ENCODE results near the gene ATP10B. TPM values are rescaled to one million over a fixed set of nuclear protein-coding genes. Genes with fewer than 3 reads are reported as not detected.

Gene ATP10B
- total and polyA plus RNA-seq, 12 donors: 0.03 to 0.35 (median 0.13) TPM; not detected in 4

DNA sequence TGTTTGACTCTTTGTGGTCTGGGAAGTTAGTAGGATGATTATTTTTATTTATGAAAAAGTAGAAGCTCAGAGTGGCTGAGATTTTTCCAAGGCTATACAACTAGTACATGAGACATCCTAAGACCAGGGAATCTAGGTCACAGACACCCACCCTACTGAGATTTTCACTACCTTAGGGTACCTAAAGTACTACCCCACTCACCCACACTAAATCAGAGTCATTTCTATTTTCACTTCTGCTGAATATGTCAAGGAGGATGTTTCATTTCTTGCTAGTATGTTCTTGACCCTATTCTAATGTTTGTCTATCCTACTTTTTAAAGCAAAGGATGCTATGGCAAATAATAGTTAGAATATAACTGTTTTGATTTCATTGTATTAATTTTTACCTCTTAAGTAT lies 206.0 kb downstream of the ATP10B start:
- Histone ChIP-seq H3K27ac (no peak overlapping the region), H3K4me3 (no peak overlapping the region), H3K4me1 (replicated peaks in 1 of 2) (no peaks in the 10 kb centered on the region), H3K9me3 (replicated peaks in 1 of 3) (no peaks in the 10 kb centered on the region), H3K36me3 (replicated peaks in 1 of 2) (no peaks in the 10 kb centered on the region), H3K27me3 (no peaks in the 10 kb centered on the region)
- intact Hi-C loops (cut with DNase I): no loop called here
- TF ChIP-seq, protein P1, sequence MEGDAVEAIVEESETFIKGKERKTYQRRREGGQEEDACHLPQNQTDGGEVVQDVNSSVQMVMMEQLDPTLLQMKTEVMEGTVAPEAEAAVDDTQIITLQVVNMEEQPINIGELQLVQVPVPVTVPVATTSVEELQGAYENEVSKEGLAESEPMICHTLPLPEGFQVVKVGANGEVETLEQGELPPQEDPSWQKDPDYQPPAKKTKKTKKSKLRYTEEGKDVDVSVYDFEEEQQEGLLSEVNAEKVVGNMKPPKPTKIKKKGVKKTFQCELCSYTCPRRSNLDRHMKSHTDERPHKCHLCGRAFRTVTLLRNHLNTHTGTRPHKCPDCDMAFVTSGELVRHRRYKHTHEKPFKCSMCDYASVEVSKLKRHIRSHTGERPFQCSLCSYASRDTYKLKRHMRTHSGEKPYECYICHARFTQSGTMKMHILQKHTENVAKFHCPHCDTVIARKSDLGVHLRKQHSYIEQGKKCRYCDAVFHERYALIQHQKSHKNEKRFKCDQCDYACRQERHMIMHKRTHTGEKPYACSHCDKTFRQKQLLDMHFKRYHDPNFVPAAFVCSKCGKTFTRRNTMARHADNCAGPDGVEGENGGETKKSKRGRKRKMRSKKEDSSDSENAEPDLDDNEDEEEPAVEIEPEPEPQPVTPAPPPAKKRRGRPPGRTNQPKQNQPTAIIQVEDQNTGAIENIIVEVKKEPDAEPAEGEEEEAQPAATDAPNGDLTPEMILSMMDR (IDR thresholded peaks at IDR 0.05): no peak
- TF ChIP-seq POLR2A (IDR thresholded peaks at IDR 0.05): no peak
- no peak for DNase-seq

DNA sequence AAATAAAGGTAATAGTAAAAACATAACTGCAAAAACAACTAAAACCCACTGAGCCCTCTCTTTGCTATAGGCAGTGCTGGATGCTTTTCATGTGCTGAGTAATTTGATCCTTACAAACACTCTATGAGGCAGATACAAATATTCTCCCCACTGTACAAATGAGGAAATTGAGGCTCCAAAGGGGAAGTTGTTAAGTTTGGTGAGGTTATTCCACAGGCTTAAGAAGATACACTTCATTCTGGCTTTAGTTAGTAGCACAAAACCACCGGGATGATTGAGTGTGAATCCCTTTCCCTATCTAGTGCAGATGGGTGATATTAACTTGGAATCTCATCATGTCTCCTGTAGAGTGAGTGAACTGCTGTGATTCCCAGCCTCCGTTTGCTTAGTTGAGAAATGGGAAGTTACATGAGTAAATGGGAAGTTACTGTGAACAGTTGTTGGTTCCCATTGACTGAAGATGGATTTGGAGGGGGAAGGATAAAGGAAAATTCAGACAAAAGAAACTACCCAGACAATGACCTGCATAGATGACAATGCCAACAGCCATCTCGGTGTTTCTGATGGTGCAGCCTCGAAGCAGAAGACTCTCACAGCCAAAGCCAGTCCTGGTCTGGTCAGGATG lies 208.3 kb downstream of the ATP10B start:
- WGBS, 4 donors: 52 to 73% (median 61%) methylated on average over 4 of the region's 4 CpGs
- intact Hi-C loops (cut with DNase I): no loop called here
- Histone ChIP-seq H3K4me3 (no peak overlapping the region), H3K27ac (no peak overlapping the region), H3K9me3 (replicated peaks in 1 of 3) (no peaks in the 10 kb centered on the region), H3K36me3 (replicated peaks in 1 of 2) (no peaks in the 10 kb centered on the region), H3K27me3 (no peaks in the 10 kb centered on the region), H3K4me1 (replicated peaks in 1 of 2) (no peaks in the 10 kb centered on the region)
- TF ChIP-seq POLR2A (IDR thresholded peaks at IDR 0.05): no peak
- TF ChIP-seq, protein P1 (IDR thresholded peaks at IDR 0.05): no peak
- no peak for DNase-seq

DNA sequence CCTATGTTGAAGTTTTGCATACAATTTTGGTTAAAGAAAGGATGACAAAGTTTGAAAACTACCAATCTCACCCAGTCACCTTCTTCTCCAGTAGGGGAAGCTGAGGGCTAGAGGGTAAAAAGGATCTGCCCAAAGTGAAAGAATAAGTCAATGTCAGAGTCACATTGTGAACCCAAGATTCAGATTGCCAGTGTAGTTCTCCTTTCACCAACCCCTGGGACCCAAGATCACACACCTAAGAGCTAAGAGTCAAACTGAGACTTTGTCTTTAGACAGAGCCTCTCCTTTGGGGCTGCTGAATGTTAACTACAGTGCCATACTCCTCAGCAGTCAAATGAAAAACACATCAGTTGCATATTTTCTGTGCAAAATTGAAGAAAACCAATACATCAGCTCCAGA lies 210.6 kb downstream of the ATP10B start:
- no peak for DNase-seq
- Histone ChIP-seq H3K4me1 (replicated peaks in 1 of 2) (no peaks in the 10 kb centered on the region), H3K9me3 (replicated peaks in 1 of 3) (no peaks in the 10 kb centered on the region), H3K27me3 (no peaks in the 10 kb centered on the region), H3K36me3 (replicated peaks in 1 of 2) (no peaks in the 10 kb centered on the region), H3K4me3 (no peak overlapping the region), H3K27ac (no peak overlapping the region)
- intact Hi-C loops (cut with DNase I): no loop called here
- no peak for TF ChIP-seq POLR2A (IDR thresholded peaks at IDR 0.05)
- TF ChIP-seq, protein P1 (IDR thresholded peaks at IDR 0.05): no peak

DNA sequence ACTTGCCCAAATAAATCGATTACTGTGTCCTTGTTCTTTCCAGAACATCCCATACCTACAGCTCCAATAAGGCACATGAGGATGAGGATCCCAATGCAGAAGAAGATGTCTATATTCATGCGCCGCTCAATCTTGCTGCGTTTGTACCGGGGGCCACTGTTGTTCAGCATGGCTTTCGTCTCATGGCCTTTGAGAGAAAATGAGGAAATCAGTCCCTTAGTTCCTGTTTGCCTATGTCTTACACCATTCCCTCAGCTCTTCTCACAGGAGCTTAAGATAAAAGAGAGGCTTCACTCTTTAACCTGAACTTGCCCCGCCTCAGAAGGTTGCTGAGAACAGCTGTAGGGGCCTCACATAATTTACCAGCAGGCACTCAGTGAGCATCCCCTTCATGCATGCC lies 211.6 kb downstream of the ATP10B start:
- 67 to 71% (median 69%) methylated on average over 7 of the region's 7 CpGs for WGBS, 4 donors

More for the DNA sequence above, 211.6 kb downstream of the ATP10B start:
- TF ChIP-seq, protein P1 (IDR thresholded peaks at IDR 0.05): no peak
- TF ChIP-seq POLR2A (IDR thresholded peaks at IDR 0.05): no peak
- intact Hi-C loops (cut with DNase I): no loop called here
- Histone ChIP-seq H3K27ac (no peak overlapping the region), H3K9me3 (replicated peaks in 1 of 3) (no peaks in the 10 kb centered on the region), H3K36me3 (replicated peaks in 1 of 2) (no peaks in the 10 kb centered on the region), H3K4me1 (replicated peaks in 1 of 2) (no peaks in the 10 kb centered on the region), H3K4me3 (no peak overlapping the region), H3K27me3 (no peaks in the 10 kb centered on the region)
- DNase-seq: no peak

Measured in adrenal gland (tissue), 12 donors.